GM12878 (cell line): ENCODE data around the gene ANTXR1.

Experiments used
- ELK1 ChIP-seq: IDR thresholded peaks from 2 replicates; pipeline ENCODE4 v1.6.1; 2012; ENCODE audit warnings: low read depth, low read length, improper control_type of control experiment
- EZH2 ChIP-seq: IDR thresholded peaks from 2 replicates; pipeline ENCODE4 v1.6.1; 2012; ENCODE audit warnings: low read depth, mild to moderate bottlenecking, control low read depth, inconsistent platforms, low read length, borderline replicate concordance; ENCODE audit not compliant: control insufficient read depth
- STAT1 ChIP-seq: fragments of 450-650 bp; conservative IDR thresholded peaks from 2 replicates; pipeline ENCODE4 v1.6.1; 2014; ENCODE audit warnings: antibody characterized with exemption, mild to moderate bottlenecking
- ZNF384 ChIP-seq: IDR thresholded peaks from 2 replicates; pipeline ENCODE4 v1.6.1; 2012; ENCODE audit warnings: low read depth, mild to moderate bottlenecking, low read length, improper control_type of control experiment, borderline replicate concordance
- TF ChIP-seq, protein P1 (sequence below), 3 experiments: IDR thresholded peaks in 2 of 3; conservative IDR thresholded peaks in 1 of 3; 2 replicates each; pipeline ENCODE4 v1.5.1; 2011; ENCODE audit warnings: low read depth in 3 of 3, low read length in 3 of 3, mild to moderate bottlenecking in 3 of 3, control low read depth in 2 of 3, moderate library complexity in 2 of 3, inconsistent platforms in 1 of 3, mixed read lengths in 1 of 3; ENCODE audit not compliant: control insufficient read depth in 2 of 3, insufficient read depth in 1 of 3; ENCODE audit errors: extremely low read depth in 1 of 3

GRCh38 chr2:68980956-68981355, 32.0 kb upstream of the ANTXR1 start:
- TF ChIP-seq EZH2 (no peak), ZNF384 (no peak), STAT1 (no peak), ELK1 (no peak)
- TF ChIP-seq, protein P1, sequence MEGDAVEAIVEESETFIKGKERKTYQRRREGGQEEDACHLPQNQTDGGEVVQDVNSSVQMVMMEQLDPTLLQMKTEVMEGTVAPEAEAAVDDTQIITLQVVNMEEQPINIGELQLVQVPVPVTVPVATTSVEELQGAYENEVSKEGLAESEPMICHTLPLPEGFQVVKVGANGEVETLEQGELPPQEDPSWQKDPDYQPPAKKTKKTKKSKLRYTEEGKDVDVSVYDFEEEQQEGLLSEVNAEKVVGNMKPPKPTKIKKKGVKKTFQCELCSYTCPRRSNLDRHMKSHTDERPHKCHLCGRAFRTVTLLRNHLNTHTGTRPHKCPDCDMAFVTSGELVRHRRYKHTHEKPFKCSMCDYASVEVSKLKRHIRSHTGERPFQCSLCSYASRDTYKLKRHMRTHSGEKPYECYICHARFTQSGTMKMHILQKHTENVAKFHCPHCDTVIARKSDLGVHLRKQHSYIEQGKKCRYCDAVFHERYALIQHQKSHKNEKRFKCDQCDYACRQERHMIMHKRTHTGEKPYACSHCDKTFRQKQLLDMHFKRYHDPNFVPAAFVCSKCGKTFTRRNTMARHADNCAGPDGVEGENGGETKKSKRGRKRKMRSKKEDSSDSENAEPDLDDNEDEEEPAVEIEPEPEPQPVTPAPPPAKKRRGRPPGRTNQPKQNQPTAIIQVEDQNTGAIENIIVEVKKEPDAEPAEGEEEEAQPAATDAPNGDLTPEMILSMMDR (IDR thresholded peaks at IDR 0.05 in 2 of 3, conservative IDR thresholded peaks at IDR 0.05 in 1 of 3; ENCODE audit: control insufficient read depth in 2 of 3, extremely low read depth in 1 of 3, insufficient read depth in 1 of 3, low read depth in 3 of 3, low read length in 3 of 3), result no peak
